A549 (cell line): ENCODE results near the gene PHAF1. TPM values are rescaled to one million over a fixed set of nuclear protein-coding genes. Genes with fewer than 3 reads are reported as not detected.

ENCODE experiments used
- ATOH8 ChIP-seq: fragments of 250-450 bp; sonication (Bioruptor Pico); IDR thresholded peaks from 2 replicates; pipeline ENCODE4 v1.5.0; 2020; ENCODE audit warnings: low read depth, mild to moderate bottlenecking, moderate library complexity
- BHLHE40 ChIP-seq: IDR thresholded peaks from 2 replicates; pipeline ENCODE4 v1.6.1; 2012; ENCODE audit warnings: low read depth, low read length, inconsistent platforms
- CBX2 ChIP-seq: fragments of 200-600 bp; sonication (generic); IDR thresholded peaks from 2 replicates; pipeline ENCODE4 v1.6.1; 2016; ENCODE audit warnings: low read depth, mild to moderate bottlenecking, borderline replicate concordance
- CBX8 ChIP-seq: fragments of 200-600 bp; sonication (generic); IDR thresholded peaks from 2 replicates; pipeline ENCODE4 v1.6.1; 2016
- CEBPB ChIP-seq, 2 experiments: fragments of >200 bp in 1 of 2; sonication (Bioruptor Twin) in 1 of 2; formaldehyde crosslinking in 1 of 2; IDR thresholded peaks; 2 replicates each; pipeline ENCODE4 v1.6.1; 2012 to 2016
- CHD4 ChIP-seq: fragments of 200-600 bp; sonication (generic); IDR thresholded peaks from 2 replicates; pipeline ENCODE4 v1.6.1; 2016; ENCODE audit warnings: antibody characterized with exemption, mild to moderate bottlenecking, borderline replicate concordance
- CTCF ChIP-seq: fragments of >200 bp; sonication (Bioruptor Twin); formaldehyde crosslinking; IDR thresholded peaks from 3 replicates; pipeline ENCODE4 v1.5.1; 2016
- E2F6 ChIP-seq: IDR thresholded peaks from 2 replicates; pipeline ENCODE4 v1.6.1; 2012; ENCODE audit warnings: low read depth, borderline replicate concordance
- EHF ChIP-seq: fragments of 250-450 bp; sonication (Bioruptor Pico); IDR thresholded peaks from 2 replicates; pipeline ENCODE4 v1.5.0; 2020; ENCODE audit warnings: mild to moderate bottlenecking
- EHMT2 ChIP-seq: fragments of 200-600 bp; sonication (generic); IDR thresholded peaks from 2 replicates; pipeline ENCODE4 v1.6.1; 2016; ENCODE audit warnings: antibody characterized with exemption, low read depth, mild to moderate bottlenecking, moderate library complexity
- EP300 ChIP-seq, 2 experiments: fragments of >200 bp; sonication (Bioruptor Twin); formaldehyde crosslinking; IDR thresholded peaks; 2 replicates in 1 of 2; 3 replicates in 1 of 2; pipeline ENCODE4 v1.6.1; 2016 to 2017
- ESRRA ChIP-seq: fragments of 150-350 bp; IDR thresholded peaks from 2 replicates; pipeline ENCODE4 v1.6.1; 2014; ENCODE audit warnings: mild to moderate bottlenecking, low read length, borderline replicate concordance
- FOSB ChIP-seq: fragments of 250-450 bp; sonication (Bioruptor Pico); IDR thresholded peaks from 2 replicates; pipeline ENCODE4 v1.5.0; 2020; ENCODE audit warnings: mild to moderate bottlenecking, moderate library complexity
- HDAC2 ChIP-seq: fragments of 200-600 bp; sonication (generic); IDR thresholded peaks from 2 replicates; pipeline ENCODE4 v1.6.1; 2016
- HES2 ChIP-seq: fragments of >200 bp; sonication (Bioruptor Twin); formaldehyde crosslinking; IDR thresholded peaks from 2 replicates; pipeline ENCODE4 v1.6.1; 2016
- HOXB13 ChIP-seq: fragments of 250-450 bp; sonication (Bioruptor Pico); IDR thresholded peaks from 2 replicates; pipeline ENCODE4 v1.5.0; 2020; ENCODE audit warnings: low read depth, mild to moderate bottlenecking, moderate library complexity
- HOXB5 ChIP-seq: fragments of 250-450 bp; sonication (Bioruptor Pico); IDR thresholded peaks from 2 replicates; pipeline ENCODE4 v1.5.0; 2020; ENCODE audit warnings: mild to moderate bottlenecking, moderate library complexity
- KDM1A ChIP-seq: fragments of 200-600 bp; sonication (generic); IDR thresholded peaks from 2 replicates; pipeline ENCODE4 v1.6.1; 2016; ENCODE audit warnings: low read depth, mild to moderate bottlenecking
- KDM5A ChIP-seq: fragments of 200-600 bp; sonication (generic); IDR thresholded peaks from 2 replicates; pipeline ENCODE4 v1.6.1; 2016; ENCODE audit warnings: antibody characterized with exemption, mild to moderate bottlenecking
- MAFK ChIP-seq: fragments of 450-650 bp; IDR thresholded peaks from 2 replicates; pipeline ENCODE4 v1.6.1; 2014; ENCODE audit not compliant: partially characterized antibody
- NFE2L2 ChIP-seq: fragments of 150-350 bp; conservative IDR thresholded peaks from 2 replicates; pipeline ENCODE4 v1.6.1; 2014; ENCODE audit warnings: low read length
- POLR2A ChIP-seq: IDR thresholded peaks from 2 replicates; pipeline ENCODE4 v1.6.1; 2012; ENCODE audit warnings: mild to moderate bottlenecking, low read length
- POLR2AphosphoS2 ChIP-seq: conservative IDR thresholded peaks from 2 replicates; pipeline ENCODE4 v1.6.1; 2012; ENCODE audit warnings: low read length, improper control_type of control experiment, inconsistent platforms
- RARB ChIP-seq: fragments of 250-450 bp; sonication (Bioruptor Pico); IDR thresholded peaks from 2 replicates; pipeline ENCODE4 v1.8.0; 2021; ENCODE audit warnings: mild to moderate bottlenecking, moderate library complexity
- REST ChIP-seq: fragments of 200-600 bp; sonication (generic); IDR thresholded peaks from 2 replicates; pipeline ENCODE4 v1.6.1; 2016; ENCODE audit warnings: antibody characterized with exemption, mild to moderate bottlenecking, moderate library complexity
- RNF2 ChIP-seq: fragments of 200-600 bp; sonication (generic); IDR thresholded peaks from 2 replicates; pipeline ENCODE4 v1.6.1; 2016; ENCODE audit warnings: low read depth, mild to moderate bottlenecking, antibody characterized with exemption, moderate library complexity, borderline replicate concordance
- SREBF2 ChIP-seq: fragments of 450-650 bp; IDR thresholded peaks from 2 replicates; pipeline ENCODE4 v1.6.1; 2014; ENCODE audit warnings: mild to moderate bottlenecking, moderate library complexity
- TFCP2L1 ChIP-seq: fragments of 250-450 bp; sonication (Bioruptor Pico); IDR thresholded peaks from 2 replicates; pipeline ENCODE4 v1.5.0; 2021; ENCODE audit warnings: mild to moderate bottlenecking
- TP53 ChIP-seq: fragments of 250-450 bp; sonication (Bioruptor Pico); IDR thresholded peaks from 2 replicates; pipeline ENCODE4 v1.5.0; 2021; ENCODE audit warnings: mild to moderate bottlenecking, moderate library complexity
- USF2 ChIP-seq: fragments of 450-650 bp; IDR thresholded peaks from 2 replicates; pipeline ENCODE4 v1.6.1; 2014; ENCODE audit warnings: antibody characterized with exemption
- ZC3H11A ChIP-seq: fragments of 450-650 bp; IDR thresholded peaks from 2 replicates; pipeline ENCODE4 v1.6.1; 2014; ENCODE audit warnings: antibody characterized with exemption, mild to moderate bottlenecking
- polyA plus RNA-seq, 4 experiments: library from polyadenylated mRNA; depleted of rRNA in 3 of 4; stranded (reverse); fragments of >200 nt; fragmentation: RNase III in 1 of 4; extraction: RNeasy Plus Mini Kit Qiagen cat#74134 plus additional on column Dnase treatment in 1 of 4; gene quantifications; 2 replicates in 3 of 4; 3 replicates in 1 of 4; pipeline ENCODE4 v1.2.3, GENCODE V29; 2011 to 2017

PHAF1 gene
- polyA plus RNA-seq, 2 of the 4 experiments (the other 2 are of a cell fraction), result 21.6 to 37.6 TPM

GRCh38 chr16:67173808-67174705, 64.3 kb downstream of the PHAF1 start (continued):
- TF ChIP-seq ZC3H11A (no peak), POLR2AphosphoS2 (no peak), TFCP2L1 (CRISPR knock-in tag) (no peak; the same call in 1 of the 2 replicates), USF2 (peak; percentile 75), KDM5A (no peak), MAFK (no peak), CBX2 (no peak), REST (no peak), CHD4 (no peak), EHMT2 (no peak), BHLHE40 (no peak), RARB (CRISPR knock-in tag) (no peak), HOXB13 (CRISPR knock-in tag) (no peak), ESRRA (no peak), EHF (CRISPR knock-in tag) (no peak), HES2 (no peak), POLR2A (peak; percentile 62), EP300 (IDR thresholded peaks at IDR 0.05) (no peak), TP53 (CRISPR knock-in tag) (no peak), HOXB5 (CRISPR knock-in tag) (no peak), CTCF (peak; percentile 26; the same call in 1 of the 3 replicates), E2F6 (peak; percentile 84), NFE2L2 (no peak), ATOH8 (CRISPR knock-in tag) (no peak), HDAC2 (no peak), CBX8 (no peak), SREBF2 (no peak), KDM1A (no peak), CEBPB (IDR thresholded peaks at IDR 0.05) (no peak), FOSB (CRISPR knock-in tag) (no peak), RNF2 (no peak)
